ENCODE data around the gene CUX1. TPM values are rescaled to one million over a fixed set of nuclear protein-coding genes. Genes with fewer than 3 reads are reported as not detected.

Gene CUX1
- total and polyA plus RNA-seq, 10 of the 15 experiments (the other 5 are each of a cell fraction or from before 2014, with no cell fraction given) = 6.1 to 48.6 (median 25.9) TPM

- H3K27me3 ChIP-seq (replicated peaks in 1 of 2; ENCODE audit: control insufficient read depth in 2 of 2, insufficient read depth in 2 of 2, low read length in 1 of 2) = no peaks in the 10 kb centered on the region
- DNase-seq (ENCODE audit: low read depth, low spot score) (no peak), ATAC-seq (no peak), FAIRE-seq (no peak)
- H3K4me3 ChIP-seq = no peak overlapping the region
- RAD21 ChIA-PET (ENCODE audit: unreplicated experiment) = no interaction called here
- H2AFZ ChIP-seq (ENCODE audit: control insufficient read depth, low read depth, low read length) = no peak overlapping the region
- H3K4me1 ChIP-seq (ENCODE audit: control insufficient read depth, insufficient read depth, low read length) = peaks cover 5% of the 10 kb centered on the region; the same call in 1 of the 2 replicates
- WGBS (ENCODE audit: insufficient coverage, insufficient replicate concordance, low lambda C conversion rate, missing lambda C conversion rate) = 95% methylated on average over 9 of the region's 9 CpGs
- SMC1A ChIA-PET (ENCODE audit: uncharacterized antibody, unreplicated experiment) = no interaction called here
- no peak overlapping the region for H3K9ac ChIP-seq (ENCODE audit: control insufficient read depth, insufficient read depth, low read length)
- TF ChIP-seq POLR2A (IDR thresholded peaks at IDR 0.05; ENCODE audit: low read depth, low read length) = no peak
- TF ChIP-seq CBFB (IDR thresholded peaks at IDR 0.05; ENCODE audit: low read depth) = no peak
- no peak for TF ChIP-seq SIX5 (IDR thresholded peaks at IDR 0.05; ENCODE audit: low read depth, low read length, severe bottlenecking)
- TF ChIP-seq SKIL (IDR thresholded peaks at IDR 0.05; ENCODE audit: low read depth, poor library complexity, severe bottlenecking) = no peak
- no peak for TF ChIP-seq MTA3 (IDR thresholded peaks at IDR 0.05; ENCODE audit: borderline replicate concordance, low read length)
- no peak for TF ChIP-seq CHD1 (IDR thresholded peaks at IDR 0.05; ENCODE audit: low read depth, low read length)
- TF ChIP-seq IKZF2 (IDR thresholded peaks at IDR 0.05) = no peak
- TF ChIP-seq PBX3 (IDR thresholded peaks at IDR 0.05; ENCODE audit: insufficient replicate concordance, low read depth, low read length) = no peak
- no peak for TF ChIP-seq MYB (IDR thresholded peaks at IDR 0.05; ENCODE audit: borderline replicate concordance, low read depth, low read length)
- no peaks in the 10 kb centered on the region for H3K9me3 ChIP-seq (replicated peaks; ENCODE audit: control insufficient read depth, insufficient read depth, low read length)
- H3K27ac ChIP-seq (ENCODE audit: control insufficient read depth, insufficient read depth) = no peak overlapping the region
- H4K20me1 ChIP-seq (ENCODE audit: control insufficient read depth, insufficient read depth) = no peaks in the 10 kb centered on the region
- in situ Hi-C loops (cut with MboI) = no loop called here
- intact Hi-C loops (cut with micrococcal nuclease; ENCODE audit: unreplicated experiment) = no loop called here
- H3K79me2 ChIP-seq (ENCODE audit: control insufficient read depth, insufficient read depth, low read length) = peaks cover 23% of the 10 kb centered on the region
- no TSS peak for BruUV-seq (replicated peaks)
- CTCF ChIA-PET = no interaction called here
- POLR2A ChIA-PET = interaction anchor here (0.7 kb wide), 1 partner anchor 266 kb away, joined by 4 read pairs; no protein-coding TSS in a partner anchor
- peaks cover 0 to 6% of the 10 kb centered on the region in 2 experiments; a peak in 1 of 4 replicates for H3K36me3 ChIP-seq (ENCODE audit: control insufficient read depth in 2 of 2, insufficient read depth in 2 of 2, low read length in 1 of 2)
- H3K4me2 ChIP-seq (ENCODE audit: control insufficient read depth, insufficient read depth) = no peak overlapping the region
Measured at GRCh38 chr7:101871351-101871750, 53.9 kb downstream of the CUX1 start.
